ENCODE measurements around the gene PREB.

DNA sequence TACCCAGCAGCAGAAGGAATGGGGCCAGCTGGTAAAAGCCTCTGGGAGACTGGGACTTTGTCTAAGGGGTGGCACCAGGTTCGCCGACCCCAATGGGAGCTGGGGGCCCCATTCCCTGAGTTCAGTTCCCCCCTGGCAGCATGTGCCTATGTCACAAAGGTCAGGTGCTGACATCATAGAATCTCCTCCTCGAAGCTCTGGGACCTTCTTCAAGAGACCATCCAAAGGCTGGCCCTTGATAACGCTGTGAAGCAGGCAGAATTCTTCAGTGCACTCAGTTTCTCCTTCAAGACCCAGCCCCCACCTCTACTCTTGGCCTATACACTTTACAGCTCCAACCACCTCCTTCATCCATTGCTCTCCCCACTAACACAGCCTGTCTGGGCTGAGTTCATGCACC is 4.9 kb upstream of the PREB start, which contains the start of gene PRR30:
- TF ChIP-seq TEAD4 (IDR thresholded peaks at IDR 0.05), result no peak
- TF ChIP-seq, protein P1, sequence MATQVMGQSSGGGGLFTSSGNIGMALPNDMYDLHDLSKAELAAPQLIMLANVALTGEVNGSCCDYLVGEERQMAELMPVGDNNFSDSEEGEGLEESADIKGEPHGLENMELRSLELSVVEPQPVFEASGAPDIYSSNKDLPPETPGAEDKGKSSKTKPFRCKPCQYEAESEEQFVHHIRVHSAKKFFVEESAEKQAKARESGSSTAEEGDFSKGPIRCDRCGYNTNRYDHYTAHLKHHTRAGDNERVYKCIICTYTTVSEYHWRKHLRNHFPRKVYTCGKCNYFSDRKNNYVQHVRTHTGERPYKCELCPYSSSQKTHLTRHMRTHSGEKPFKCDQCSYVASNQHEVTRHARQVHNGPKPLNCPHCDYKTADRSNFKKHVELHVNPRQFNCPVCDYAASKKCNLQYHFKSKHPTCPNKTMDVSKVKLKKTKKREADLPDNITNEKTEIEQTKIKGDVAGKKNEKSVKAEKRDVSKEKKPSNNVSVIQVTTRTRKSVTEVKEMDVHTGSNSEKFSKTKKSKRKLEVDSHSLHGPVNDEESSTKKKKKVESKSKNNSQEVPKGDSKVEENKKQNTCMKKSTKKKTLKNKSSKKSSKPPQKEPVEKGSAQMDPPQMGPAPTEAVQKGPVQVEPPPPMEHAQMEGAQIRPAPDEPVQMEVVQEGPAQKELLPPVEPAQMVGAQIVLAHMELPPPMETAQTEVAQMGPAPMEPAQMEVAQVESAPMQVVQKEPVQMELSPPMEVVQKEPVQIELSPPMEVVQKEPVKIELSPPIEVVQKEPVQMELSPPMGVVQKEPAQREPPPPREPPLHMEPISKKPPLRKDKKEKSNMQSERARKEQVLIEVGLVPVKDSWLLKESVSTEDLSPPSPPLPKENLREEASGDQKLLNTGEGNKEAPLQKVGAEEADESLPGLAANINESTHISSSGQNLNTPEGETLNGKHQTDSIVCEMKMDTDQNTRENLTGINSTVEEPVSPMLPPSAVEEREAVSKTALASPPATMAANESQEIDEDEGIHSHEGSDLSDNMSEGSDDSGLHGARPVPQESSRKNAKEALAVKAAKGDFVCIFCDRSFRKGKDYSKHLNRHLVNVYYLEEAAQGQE (IDR thresholded peaks at IDR 0.05; ENCODE audit: low read depth), result no peak
- TF ChIP-seq MAX (IDR thresholded peaks at IDR 0.05), result no peak
- no peak for TF ChIP-seq EGR1 (IDR thresholded peaks at IDR 0.05)
- no peak for TF ChIP-seq ZBTB7A (IDR thresholded peaks at IDR 0.05; ENCODE audit: low read depth)

All from Ishikawa (cell line).